Liver (tissue), 9 donors: Measurements from ENCODE around the gene CWC22. TPM values are rescaled to one million over a fixed set of nuclear protein-coding genes. Genes with fewer than 3 reads are reported as not detected.
A peak's percentile ranks its signal among the peaks of the same experiment; 100 is the strongest.

ENCODE experiments used
- DNase-seq: peaks from one replicate; pipeline ENCODE4 v3.0.0-alpha.2; 2017; ENCODE audit warnings: low spot score
- H3K27ac ChIP-seq, 2 donors: one replicate each; pipeline ENCODE4 v1.7.0; 2013; ENCODE audit warnings: inconsistent platforms in 2 of 2, low read length in 2 of 2, control low read depth in 1 of 2, low read depth in 1 of 2, mild to moderate bottlenecking in 1 of 2
- H3K27me3 ChIP-seq, 4 donors: one replicate each; pipeline versions ENCODE4 v1.6.1 to v1.7.0; 2013; ENCODE audit warnings: low read length in 3 of 4, inconsistent platforms in 1 of 4, mild to moderate bottlenecking in 1 of 4, moderate library complexity in 1 of 4; ENCODE audit not compliant: control insufficient read depth in 4 of 4, insufficient read depth in 4 of 4
- H3K36me3 ChIP-seq, 4 donors: one replicate each; pipeline versions ENCODE4 v1.6.1 to v1.7.0; 2013; ENCODE audit warnings: low read length in 3 of 4, mild to moderate bottlenecking in 3 of 4, low read depth in 1 of 4, moderate library complexity in 1 of 4; ENCODE audit not compliant: control insufficient read depth in 4 of 4, insufficient read depth in 3 of 4
- H3K4me1 ChIP-seq, 4 donors: one replicate each; pipeline versions ENCODE4 v1.6.1 to v1.7.0; 2013; ENCODE audit warnings: low read length in 3 of 4, mild to moderate bottlenecking in 3 of 4, moderate library complexity in 1 of 4; ENCODE audit not compliant: control insufficient read depth in 4 of 4, insufficient read depth in 4 of 4
- H3K4me3 ChIP-seq, 3 donors: one replicate each; pipeline versions ENCODE4 v1.6.1 to v1.7.0; 2013; ENCODE audit warnings: low read length in 3 of 3, control low read depth in 1 of 3, low read depth in 1 of 3, mild to moderate bottlenecking in 1 of 3
- H3K9ac ChIP-seq, 2 donors: one replicate each; pipeline ENCODE4 v1.7.0; 2013; ENCODE audit warnings: low read length in 2 of 2, mild to moderate bottlenecking in 2 of 2, moderate library complexity in 2 of 2, control low read depth in 1 of 2, low read depth in 1 of 2
- H3K9me3 ChIP-seq, 4 donors: one replicate each; pipeline versions ENCODE4 v1.6.1 to v1.7.0; 2013; ENCODE audit warnings: low read length in 3 of 4; ENCODE audit not compliant: control insufficient read depth in 4 of 4
- EGR1 ChIP-seq, 2 donors: IDR thresholded peaks; 2 replicates each; pipeline ENCODE4 v1.6.1; 2016 to 2018; ENCODE audit warnings: antibody characterized with exemption in 2 of 2, low read depth in 2 of 2
- FOXA1 ChIP-seq: IDR thresholded peaks from 2 replicates; pipeline ENCODE4 v1.6.1; 2016; ENCODE audit warnings: antibody characterized with exemption
- FOXA2 ChIP-seq: IDR thresholded peaks from 2 replicates; pipeline ENCODE4 v1.6.1; 2016; ENCODE audit warnings: antibody characterized with exemption
- GABPA ChIP-seq, 2 donors: IDR thresholded peaks in 1 of 2; conservative IDR thresholded peaks in 1 of 2; 2 replicates each; pipeline ENCODE4 v1.6.1; 2016; ENCODE audit warnings: antibody characterized with exemption in 2 of 2, mild to moderate bottlenecking in 1 of 2, moderate library complexity in 1 of 2
- HNF4A ChIP-seq, 2 donors: conservative IDR thresholded peaks; 2 replicates each; pipeline ENCODE4 v1.6.1; 2016; ENCODE audit warnings: antibody characterized with exemption in 2 of 2, mild to moderate bottlenecking in 2 of 2
- HNF4G ChIP-seq: IDR thresholded peaks from 2 replicates; pipeline ENCODE4 v1.6.1; 2016; ENCODE audit warnings: antibody characterized with exemption
- NR2F2 ChIP-seq: IDR thresholded peaks from 2 replicates; pipeline ENCODE4 v1.6.1; 2016; ENCODE audit warnings: antibody characterized with exemption
- RAD21 ChIP-seq, 2 donors: IDR thresholded peaks; 2 replicates each; pipeline ENCODE4 v1.6.1; 2016; ENCODE audit warnings: antibody characterized with exemption in 2 of 2, mild to moderate bottlenecking in 2 of 2
- RXRA ChIP-seq, 2 donors: IDR thresholded peaks; 2 replicates each; pipeline ENCODE4 v1.6.1; 2017 to 2018; ENCODE audit warnings: antibody characterized with exemption in 2 of 2, mild to moderate bottlenecking in 1 of 2
- YY1 ChIP-seq: IDR thresholded peaks from 2 replicates; pipeline ENCODE4 v1.6.1; 2016; ENCODE audit warnings: antibody characterized with exemption, mild to moderate bottlenecking
- WGBS: extraction: QIAGEN DNeasy Blood & Tissue Kit; methylation state at CpG from one replicate; pipeline ENCODE4 v1.1.7; 2013; 5-methylcytosine and 5-hydroxymethylcytosine counted together
- polyA plus RNA-seq, 2 donors: library from polyadenylated mRNA; stranded (reverse) in 1 of 2; unstranded in 1 of 2; fragments of 200-250 nt in 1 of 2; fragments of >200 nt in 1 of 2; fragmentation: Nextera tagmentation in 1 of 2; extraction: Ambion mirVana in 1 of 2; gene quantifications; one replicate each; pipeline versions ENCODE4 v1.2.1 to v1.2.3, GENCODE V29; 2013 to 2015
- total RNA-seq, 2 donors: library from RNA; depleted of rRNA; stranded (reverse); fragments of >200 nt; gene quantifications; one replicate each; pipeline ENCODE4 v1.2.3, GENCODE V29; 2014
- TF ChIP-seq, protein P1 (sequence below): IDR thresholded peaks from 2 replicates; pipeline ENCODE4 v1.6.1; 2016; ENCODE audit warnings: antibody characterized with exemption
- TF ChIP-seq, protein P2 (sequence below): IDR thresholded peaks from 2 replicates; pipeline ENCODE4 v1.6.1; 2016; ENCODE audit warnings: antibody characterized with exemption, mild to moderate bottlenecking
- TF ChIP-seq, protein P3 (sequence below): fragments of 150-350 bp; IDR thresholded peaks from 2 replicates; pipeline ENCODE4 v1.5.1; 2017; ENCODE audit warnings: improper control_type of control experiment, low read depth, low read length; ENCODE audit not compliant: missing input control
- TF ChIP-seq, protein P4 (sequence below): IDR thresholded peaks from 2 replicates; pipeline ENCODE4 v1.6.1; 2016; ENCODE audit warnings: antibody characterized with exemption
- donor health status: healthy.
- donor health status: healthy.
- donor health status: healthy.
- donor health status: healthy.
- donor health status: healthy.

The CWC22 gene
- total and polyA plus RNA-seq, 4 donors, result 4.4 to 12.0 (median 7.7) TPM

DNA sequence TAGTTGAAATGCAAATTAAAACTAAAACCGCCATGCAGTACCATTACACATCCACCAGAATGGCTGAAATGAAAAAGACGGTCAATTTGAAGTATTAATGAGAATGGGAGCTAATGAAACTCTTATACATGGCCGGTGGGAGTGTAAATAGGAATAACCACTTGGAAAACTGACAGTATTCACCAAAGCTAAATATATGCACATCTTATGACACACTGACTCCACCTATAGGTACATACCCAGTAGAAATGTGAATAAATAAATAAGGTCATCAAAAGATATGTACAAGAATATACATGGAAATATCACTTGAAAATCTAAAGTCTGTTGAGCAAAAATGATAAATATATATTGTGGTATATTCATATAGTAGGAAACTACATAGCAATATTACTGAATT, 57.7 kb downstream of the CWC22 start:
- Histone ChIP-seq H3K4me1 (peaks cover 0 to 5% (median 2%) of the 10 kb centered on the region in 4 donors), H3K36me3 (peaks cover 0 to 48% (median 26%) of the 10 kb centered on the region in 4 donors), H3K4me3 (no peak overlapping the region), H3K27ac (no peak overlapping the region), H3K9ac (no peak overlapping the region), H3K9me3 (no peaks in the 10 kb centered on the region), H3K27me3 (no peaks in the 10 kb centered on the region)
- DNase-seq, result no peak
- TF ChIP-seq NR2F2 (no peak), RAD21 (IDR thresholded peaks at IDR 0.05) (no peak), YY1 (no peak), HNF4A (conservative IDR thresholded peaks at IDR 0.05) (no peak), HNF4G (no peak), RXRA (IDR thresholded peaks at IDR 0.05) (no peak), FOXA2 (no peak), GABPA (IDR thresholded peaks at IDR 0.05 in 1 of 2, conservative IDR thresholded peaks at IDR 0.05 in 1 of 2) (no peak), EGR1 (IDR thresholded peaks at IDR 0.05; ENCODE audit: low read depth in 2 of 2) (no peak), FOXA1 (no peak)
- TF ChIP-seq, protein P1, sequence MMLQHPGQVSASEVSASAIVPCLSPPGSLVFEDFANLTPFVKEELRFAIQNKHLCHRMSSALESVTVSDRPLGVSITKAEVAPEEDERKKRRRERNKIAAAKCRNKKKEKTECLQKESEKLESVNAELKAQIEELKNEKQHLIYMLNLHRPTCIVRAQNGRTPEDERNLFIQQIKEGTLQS, result no peak
- TF ChIP-seq, protein P2, sequence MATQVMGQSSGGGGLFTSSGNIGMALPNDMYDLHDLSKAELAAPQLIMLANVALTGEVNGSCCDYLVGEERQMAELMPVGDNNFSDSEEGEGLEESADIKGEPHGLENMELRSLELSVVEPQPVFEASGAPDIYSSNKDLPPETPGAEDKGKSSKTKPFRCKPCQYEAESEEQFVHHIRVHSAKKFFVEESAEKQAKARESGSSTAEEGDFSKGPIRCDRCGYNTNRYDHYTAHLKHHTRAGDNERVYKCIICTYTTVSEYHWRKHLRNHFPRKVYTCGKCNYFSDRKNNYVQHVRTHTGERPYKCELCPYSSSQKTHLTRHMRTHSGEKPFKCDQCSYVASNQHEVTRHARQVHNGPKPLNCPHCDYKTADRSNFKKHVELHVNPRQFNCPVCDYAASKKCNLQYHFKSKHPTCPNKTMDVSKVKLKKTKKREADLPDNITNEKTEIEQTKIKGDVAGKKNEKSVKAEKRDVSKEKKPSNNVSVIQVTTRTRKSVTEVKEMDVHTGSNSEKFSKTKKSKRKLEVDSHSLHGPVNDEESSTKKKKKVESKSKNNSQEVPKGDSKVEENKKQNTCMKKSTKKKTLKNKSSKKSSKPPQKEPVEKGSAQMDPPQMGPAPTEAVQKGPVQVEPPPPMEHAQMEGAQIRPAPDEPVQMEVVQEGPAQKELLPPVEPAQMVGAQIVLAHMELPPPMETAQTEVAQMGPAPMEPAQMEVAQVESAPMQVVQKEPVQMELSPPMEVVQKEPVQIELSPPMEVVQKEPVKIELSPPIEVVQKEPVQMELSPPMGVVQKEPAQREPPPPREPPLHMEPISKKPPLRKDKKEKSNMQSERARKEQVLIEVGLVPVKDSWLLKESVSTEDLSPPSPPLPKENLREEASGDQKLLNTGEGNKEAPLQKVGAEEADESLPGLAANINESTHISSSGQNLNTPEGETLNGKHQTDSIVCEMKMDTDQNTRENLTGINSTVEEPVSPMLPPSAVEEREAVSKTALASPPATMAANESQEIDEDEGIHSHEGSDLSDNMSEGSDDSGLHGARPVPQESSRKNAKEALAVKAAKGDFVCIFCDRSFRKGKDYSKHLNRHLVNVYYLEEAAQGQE, result no peak
- TF ChIP-seq, protein P3, sequence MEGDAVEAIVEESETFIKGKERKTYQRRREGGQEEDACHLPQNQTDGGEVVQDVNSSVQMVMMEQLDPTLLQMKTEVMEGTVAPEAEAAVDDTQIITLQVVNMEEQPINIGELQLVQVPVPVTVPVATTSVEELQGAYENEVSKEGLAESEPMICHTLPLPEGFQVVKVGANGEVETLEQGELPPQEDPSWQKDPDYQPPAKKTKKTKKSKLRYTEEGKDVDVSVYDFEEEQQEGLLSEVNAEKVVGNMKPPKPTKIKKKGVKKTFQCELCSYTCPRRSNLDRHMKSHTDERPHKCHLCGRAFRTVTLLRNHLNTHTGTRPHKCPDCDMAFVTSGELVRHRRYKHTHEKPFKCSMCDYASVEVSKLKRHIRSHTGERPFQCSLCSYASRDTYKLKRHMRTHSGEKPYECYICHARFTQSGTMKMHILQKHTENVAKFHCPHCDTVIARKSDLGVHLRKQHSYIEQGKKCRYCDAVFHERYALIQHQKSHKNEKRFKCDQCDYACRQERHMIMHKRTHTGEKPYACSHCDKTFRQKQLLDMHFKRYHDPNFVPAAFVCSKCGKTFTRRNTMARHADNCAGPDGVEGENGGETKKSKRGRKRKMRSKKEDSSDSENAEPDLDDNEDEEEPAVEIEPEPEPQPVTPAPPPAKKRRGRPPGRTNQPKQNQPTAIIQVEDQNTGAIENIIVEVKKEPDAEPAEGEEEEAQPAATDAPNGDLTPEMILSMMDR, result no peak
- TF ChIP-seq, protein P4, sequence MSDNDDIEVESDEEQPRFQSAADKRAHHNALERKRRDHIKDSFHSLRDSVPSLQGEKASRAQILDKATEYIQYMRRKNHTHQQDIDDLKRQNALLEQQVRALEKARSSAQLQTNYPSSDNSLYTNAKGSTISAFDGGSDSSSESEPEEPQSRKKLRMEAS, result no peak
- 66% methylated on average over 3 of the region's 3 CpGs for WGBS

DNA sequence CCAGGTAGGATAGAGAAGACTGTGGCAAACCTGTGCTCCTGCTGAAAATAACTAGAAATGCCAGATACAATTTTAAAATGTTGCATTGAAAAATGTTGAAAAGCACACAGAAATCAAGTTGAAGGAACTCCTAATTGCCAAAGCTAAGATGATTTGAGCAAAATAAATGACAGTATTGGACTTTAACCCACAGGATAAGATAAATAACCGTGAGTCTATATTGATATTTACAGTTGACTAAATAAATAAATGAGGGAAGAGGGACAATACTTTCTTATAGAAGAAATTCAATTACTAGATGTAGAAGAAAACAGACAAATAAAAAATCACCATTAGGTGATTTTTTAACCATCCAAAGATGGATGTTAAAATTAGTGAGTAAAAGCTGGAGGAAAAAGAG, 59.0 kb downstream of the CWC22 start:
- Histone ChIP-seq H3K9ac (no peak overlapping the region), H3K36me3 (peaks cover 0 to 46% (median 22%) of the 10 kb centered on the region in 4 donors), H3K4me3 (no peak overlapping the region), H3K27ac (no peak overlapping the region), H3K4me1 (peaks cover 0 to 5% (median 2%) of the 10 kb centered on the region in 4 donors), H3K9me3 (no peaks in the 10 kb centered on the region), H3K27me3 (no peaks in the 10 kb centered on the region)
- WGBS, result 30% methylated on average over 1 of the region's 1 CpG
- TF ChIP-seq HNF4A (conservative IDR thresholded peaks at IDR 0.05) (peak; percentile 33 to 41), FOXA2 (no peak)
- DNase-seq, result no peak
